ENCODE data around the gene ITSN2.
"Not testable (repeated sequence)": the region's sequence is repeated elsewhere in the genome, so short reads cannot be mapped to it uniquely, and the experiment has no call there.

ITSN2 gene

GRCh38 chr2:24210106-24210455 lies 150.3 kb downstream of the ITSN2 start:
- DNase-seq, result no peak

DNA sequence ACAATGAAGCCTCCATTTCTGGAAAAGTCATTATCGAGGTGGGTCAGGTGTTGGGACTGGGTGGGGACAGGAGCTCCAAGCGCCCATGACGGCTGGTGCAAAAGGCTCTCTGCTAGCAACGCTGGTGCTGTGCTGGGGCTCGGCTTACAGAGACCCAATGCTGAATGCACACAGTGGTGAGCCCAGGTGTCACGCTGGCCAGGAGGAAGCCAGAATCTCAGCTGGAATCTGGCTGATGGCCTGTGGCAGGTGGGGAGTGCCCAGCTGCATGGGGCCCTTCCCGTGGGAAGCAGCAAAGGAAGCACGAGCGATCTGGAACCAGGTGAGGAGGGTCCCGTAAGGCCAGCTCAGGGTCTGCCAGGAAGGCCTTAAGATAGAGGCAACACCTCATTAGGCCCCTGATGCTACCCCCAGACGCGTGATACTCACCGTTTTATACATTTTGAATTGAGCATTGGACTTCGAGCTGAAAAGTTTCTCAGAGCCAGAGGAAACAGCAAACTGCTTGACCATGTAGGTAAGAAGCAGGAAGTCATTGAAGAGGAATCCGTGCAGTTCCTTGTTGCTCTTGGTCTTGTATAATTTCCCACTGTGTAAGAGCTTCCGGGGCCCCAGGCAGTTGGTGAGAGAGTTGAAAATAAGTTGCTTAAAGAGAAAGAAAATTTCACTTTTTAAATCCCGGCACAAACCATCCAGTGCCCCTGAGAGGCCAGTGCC lies 150.8 kb downstream of the ITSN2 start:
- DNase-seq, result no peak

DNA sequence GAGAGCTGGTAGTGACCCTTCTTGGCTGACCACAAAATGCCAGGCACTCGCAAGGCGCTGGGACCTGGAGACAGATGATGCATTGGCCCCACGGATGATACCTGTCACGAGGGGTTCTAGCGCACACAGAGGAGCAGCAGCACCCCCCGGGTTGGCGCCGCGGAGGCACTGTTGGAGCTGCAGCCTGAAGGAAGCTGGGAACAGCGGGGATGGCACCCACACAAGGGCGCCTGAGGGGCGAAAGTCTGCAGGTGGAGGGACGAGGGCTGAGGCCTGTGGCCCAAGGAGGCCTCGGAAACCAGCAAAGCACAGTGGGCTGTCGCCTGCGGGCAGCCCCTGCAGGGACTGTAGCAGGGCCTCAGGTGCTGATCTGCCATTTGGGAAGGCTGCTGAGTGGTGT lies 151.8 kb downstream of the ITSN2 start:
- no peak for DNase-seq

DNA sequence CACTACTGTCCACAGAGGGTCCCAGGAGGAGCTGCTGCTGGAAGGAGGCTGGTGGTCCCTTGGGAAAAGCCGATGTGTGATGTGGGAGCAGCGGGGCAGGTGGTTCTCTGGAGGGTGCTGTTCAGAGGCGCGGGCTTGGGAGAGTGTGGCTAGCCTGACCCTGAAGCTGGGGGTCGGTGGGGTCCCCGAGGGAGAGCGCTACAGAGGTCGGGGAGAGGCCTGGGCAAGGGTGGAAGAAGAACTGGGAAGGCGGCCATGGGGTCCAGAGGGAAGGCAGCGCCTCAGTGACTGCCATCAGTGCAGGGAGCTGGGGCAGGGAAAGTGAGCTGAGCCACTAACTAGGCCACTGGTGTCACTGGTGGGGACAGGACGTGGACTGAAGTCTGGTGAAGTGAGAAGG lies 153.0 kb downstream of the ITSN2 start:
- DNase-seq, result no peak

DNA sequence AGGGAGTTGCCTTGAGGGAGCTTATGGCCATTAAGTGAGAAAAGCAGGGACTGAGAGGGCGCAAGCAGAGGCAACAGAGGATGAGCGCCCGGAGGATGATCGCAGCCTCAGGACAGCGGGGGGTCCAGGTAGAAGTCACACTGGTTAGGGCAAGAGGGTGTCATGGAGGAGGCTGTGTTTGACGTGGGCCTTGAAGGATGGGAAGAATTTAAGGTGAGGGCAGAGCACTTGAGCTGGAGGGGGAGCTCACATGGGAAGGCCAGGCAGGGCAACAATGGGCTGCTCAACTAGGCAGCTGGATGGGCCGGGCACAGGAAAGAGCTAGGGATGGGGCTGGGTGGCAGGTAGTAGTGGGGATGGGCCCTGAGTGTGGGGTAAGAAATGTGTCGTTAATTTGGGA lies 153.6 kb downstream of the ITSN2 start:
- no peak for DNase-seq

GRCh38 chr2:24206242-24206641 lies 154.1 kb downstream of the ITSN2 start:
- no peak for DNase-seq

GRCh38 chr2:24205131-24205530 lies 155.2 kb downstream of the ITSN2 start:
- no peak for DNase-seq

DNA sequence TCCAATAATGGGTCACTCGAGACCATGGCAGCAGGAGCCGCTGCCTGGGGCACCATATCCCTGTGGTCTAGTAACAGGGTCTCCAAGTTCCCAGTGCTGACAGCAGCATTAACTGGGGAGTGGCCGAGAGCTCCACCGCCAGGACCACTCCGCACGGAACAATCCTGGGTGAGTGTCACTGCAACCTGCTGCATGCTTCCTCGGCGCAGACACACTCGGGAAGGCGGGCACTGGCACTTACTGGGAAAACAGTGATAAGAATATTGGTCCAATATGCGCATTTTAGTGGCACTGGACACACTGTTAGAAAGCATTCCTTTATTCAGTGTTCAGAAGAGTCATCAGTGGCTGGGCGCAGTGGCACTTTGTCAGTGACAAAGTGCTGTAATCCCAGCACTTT lies 155.8 kb downstream of the ITSN2 start:
- DNase-seq, result no peak

DNA sequence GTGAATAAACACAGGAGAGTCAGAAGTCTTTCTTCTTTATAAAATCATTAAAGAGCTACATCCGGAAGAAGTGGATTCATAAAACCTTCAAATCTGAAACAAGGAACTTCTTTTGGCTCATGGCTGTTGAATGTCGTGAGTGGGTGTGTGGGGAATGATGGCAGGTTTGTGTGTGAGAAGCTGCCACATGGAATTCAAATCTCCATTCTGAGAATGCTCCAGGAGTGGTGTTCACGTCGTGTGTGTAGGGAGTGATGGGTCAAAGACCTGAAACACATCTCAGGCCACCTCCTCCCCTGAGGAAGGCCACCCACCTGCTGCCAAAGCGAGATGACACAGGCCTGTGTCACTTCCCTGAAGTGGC lies 156.6 kb downstream of the ITSN2 start:
- no peak for DNase-seq

DNA sequence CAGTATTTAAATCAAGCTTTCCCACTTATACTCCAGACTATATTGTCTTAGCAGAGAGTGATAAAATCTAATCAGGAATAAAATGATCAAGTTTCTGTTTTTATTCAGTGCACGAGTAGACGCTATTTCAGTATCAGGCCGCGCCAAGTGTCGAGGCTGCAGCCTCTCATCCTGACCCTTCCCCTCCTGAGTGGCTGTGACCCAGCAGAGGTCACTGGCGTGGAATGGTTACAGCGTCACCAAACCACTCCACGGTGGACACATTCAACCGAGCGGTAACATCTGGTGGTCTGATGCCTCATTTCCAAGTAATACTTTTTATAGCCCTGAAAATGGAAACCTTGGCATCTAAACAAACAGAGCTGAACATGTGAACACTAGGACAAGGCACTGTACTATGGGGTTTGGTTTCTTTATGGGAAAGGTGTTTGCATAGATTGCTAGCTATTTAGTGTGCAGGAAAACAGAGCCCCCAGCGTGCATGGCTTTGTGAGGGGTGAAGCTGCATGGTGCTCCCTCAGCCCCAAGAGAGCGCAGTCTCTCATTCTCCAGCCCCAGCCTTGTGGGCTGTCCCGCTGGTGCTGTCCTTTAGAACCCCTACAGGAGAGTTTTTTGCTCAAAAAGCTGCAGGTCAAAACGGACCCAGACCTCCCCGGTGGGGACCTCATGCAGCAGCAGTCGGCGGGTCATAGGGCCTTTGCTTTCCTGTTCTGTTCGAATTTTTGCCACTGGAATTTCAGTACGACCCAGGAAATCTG lies 157.1 kb downstream of the ITSN2 start:
- DNase-seq, result no peak

DNA sequence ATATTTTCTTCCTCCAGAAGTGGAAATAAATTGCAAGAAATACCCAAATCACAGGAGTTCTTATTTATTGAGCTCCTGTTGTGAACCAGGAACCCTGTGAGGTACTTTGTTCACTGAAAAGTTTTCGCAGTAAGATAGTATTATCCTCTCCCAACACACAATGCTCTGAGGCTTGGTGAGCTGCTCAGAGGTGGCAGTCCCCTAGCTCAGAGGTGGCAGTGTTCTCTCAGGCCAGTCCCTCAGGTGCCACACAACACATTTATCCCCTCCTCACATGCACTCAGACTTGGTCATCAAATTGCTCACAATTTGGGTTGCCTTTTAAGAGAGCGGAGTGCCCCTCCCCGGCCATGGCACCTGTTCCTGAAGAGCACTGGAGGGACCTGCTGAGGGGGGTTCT lies 159.5 kb downstream of the ITSN2 start:
- no peak for DNase-seq

DNA sequence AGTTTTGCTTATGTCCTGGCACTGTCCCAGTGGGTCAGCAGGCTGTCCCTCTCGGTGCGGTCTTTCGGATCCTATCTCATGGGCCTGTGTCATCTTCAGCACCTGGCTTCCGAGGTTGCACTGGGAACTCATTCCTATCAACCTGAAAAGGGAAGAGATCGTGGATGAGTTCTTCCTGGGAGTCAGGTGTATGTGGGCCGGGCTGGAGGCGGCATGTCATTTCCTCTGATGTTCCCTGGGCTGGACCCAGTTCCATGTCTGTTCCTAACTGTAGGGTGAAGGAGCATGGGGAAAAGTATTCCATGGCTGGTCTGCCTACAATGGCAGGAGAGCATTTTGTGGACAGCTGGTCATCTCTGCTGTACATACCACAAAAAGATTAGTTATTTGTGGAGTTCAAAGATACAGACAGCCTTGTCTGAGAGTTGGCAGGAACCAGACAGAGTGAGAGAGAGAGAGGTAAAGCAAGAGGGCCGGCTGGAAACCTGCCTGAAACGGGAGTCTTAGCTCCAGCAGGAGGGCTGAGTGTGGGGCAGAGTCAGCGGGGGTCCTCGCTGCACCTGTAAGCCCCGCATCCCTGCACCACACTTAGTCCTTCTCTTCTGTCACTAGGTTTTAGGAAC lies 160.3 kb downstream of the ITSN2 start:
- DNase-seq, result no peak

DNA sequence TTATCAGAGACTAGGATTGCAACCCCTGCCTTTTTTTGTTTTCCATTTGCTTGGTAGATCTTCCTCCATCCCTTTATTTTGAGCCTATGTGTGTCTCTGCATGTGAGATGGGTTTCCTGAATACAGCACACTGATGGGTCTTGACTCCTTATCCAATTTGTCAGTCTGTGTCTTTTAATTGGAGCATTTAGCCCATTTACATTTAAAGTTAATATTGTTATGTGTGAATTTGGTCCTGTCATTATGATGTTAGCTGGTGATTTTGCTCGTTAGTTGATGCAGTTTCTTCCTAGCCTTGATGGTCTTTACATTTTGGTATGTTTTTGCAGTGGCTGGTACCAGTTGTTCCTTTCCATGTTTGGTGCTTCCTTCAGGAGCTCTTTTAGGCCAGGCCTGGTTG lies 163.1 kb downstream of the ITSN2 start:
- not testable (repeated sequence) for DNase-seq

DNA sequence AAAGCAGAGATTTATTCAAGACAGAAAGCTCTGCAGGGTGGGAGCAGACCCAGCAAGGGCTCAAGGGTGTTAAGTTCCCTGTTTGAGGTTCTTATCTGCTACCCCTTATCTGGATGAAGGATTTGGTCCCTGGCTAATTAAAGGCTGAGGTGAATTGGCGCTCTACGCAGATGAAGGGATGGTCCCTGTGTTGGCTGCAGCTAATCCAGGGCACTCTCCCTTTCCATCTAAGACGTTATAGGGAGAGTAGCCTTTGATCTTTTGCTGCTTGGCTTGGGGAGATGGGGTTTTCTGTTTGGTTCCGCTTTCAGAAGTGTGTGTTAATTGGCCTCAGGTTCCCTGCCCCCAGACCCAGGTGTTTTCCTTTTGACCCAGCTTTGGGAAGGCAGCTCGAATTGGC lies 168.5 kb downstream of the ITSN2 start:
- DNase-seq, result no peak

DNA sequence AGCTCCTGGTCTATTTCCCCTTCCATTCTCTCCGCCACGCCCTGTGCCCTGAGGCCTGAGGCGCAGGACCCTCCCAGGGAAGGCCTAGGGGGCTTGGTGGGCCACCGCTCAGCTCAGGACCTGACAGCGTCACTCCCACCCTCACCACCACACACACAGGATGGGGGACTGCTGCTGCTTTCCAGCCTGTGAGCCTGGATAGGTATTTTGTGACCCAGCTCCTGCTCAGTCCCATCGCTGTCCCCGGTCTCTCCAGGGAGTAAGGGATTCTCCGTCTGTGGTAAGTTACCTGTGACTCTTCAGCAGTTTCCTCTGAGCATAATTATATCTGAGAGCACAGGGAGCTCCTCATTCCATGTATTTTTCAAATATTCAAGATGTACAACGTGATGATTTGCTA lies 169.2 kb downstream of the ITSN2 start:
- no peak for DNase-seq

DNA sequence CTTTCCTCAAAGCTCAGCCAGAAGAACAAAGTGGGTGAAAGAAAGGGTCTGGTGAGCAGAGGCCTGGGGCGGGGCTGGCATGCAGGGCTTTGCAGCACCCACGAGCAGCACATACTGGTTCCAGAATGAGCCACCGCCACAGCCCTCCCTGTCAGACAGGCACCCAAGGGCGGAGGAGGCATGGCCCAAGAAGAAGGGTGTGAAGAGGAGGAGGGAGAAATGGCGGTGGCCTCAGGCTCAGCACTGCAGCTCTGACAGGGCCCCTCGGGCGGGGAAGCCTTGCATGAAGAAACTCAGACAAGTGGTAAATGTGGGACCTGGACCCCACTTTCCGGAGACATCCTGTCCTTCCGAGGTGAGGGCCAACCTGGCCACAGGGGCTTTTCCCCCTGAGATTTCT lies 169.8 kb downstream of the ITSN2 start:
- DNase-seq, result no peak

- DNase-seq, result no peak
Observed at GRCh38 chr2:24189551-24189950, 170.8 kb downstream of the ITSN2 start.

GRCh38 chr2:24183366-24184069 lies 176.8 kb downstream of the ITSN2 start:
- no peak for DNase-seq

DNA sequence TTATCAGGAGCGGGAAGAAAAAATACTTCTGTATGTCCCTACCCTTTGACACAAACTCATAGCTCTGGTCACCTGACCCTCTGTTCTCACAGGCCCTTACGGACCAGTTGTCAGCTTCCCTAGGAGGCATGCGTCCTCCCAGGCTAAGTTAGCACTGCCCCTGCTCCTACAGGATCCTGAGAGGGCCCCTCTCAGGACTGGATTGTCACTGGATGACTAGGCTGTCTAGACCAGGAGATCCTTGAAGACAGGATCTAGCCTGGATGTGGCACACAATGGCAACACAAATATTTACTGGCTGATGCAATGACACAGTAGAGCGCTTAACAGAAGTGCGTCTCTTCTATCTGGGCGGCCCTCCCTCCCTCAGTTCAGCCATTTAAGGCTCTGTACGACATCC lies 177.8 kb downstream of the ITSN2 start:
- no peak for DNase-seq

DNA sequence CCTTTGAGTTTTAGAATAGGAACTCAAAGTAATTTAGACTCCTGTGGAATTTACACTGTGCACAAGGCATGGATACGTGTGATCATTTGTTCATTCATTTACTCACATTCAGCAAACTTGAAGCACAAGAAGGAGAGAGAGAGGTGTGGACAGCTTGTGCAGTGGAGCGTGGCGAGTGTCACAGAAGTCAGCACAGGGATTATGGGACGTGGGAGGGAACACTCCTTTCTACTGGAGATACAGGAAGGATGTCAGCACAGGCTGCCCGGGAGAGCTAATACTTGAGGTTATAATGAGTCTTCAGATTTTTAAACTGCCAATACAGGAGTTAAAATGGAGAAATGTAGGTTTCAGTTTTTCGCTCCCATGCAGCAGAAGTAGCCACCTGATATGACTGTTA lies 178.5 kb downstream of the ITSN2 start:
- DNase-seq, result no peak

GRCh38 chr2:24179683-24180082 lies 180.7 kb downstream of the ITSN2 start:
- no peak for DNase-seq

DNA sequence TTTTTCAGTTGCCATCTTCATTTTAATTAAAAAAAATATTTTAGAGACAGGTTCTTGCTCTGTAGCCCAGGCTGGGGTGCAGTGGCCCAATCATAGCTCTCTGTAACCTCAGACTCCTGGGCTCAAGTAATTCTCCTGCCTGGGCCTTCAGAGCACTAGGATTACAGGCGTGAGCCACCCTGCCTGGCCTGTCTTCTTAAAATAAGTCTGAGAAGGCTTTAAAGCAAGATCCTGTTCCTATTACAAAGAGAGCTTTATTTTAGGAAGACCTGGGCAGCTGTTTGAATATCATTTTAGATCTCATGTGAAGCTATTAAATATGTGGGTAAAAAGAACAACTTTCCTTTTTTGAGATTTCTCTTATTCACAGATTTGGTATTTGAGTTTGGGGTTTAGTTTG lies 184.0 kb downstream of the ITSN2 start:
- DNase-seq, result no peak

DNA sequence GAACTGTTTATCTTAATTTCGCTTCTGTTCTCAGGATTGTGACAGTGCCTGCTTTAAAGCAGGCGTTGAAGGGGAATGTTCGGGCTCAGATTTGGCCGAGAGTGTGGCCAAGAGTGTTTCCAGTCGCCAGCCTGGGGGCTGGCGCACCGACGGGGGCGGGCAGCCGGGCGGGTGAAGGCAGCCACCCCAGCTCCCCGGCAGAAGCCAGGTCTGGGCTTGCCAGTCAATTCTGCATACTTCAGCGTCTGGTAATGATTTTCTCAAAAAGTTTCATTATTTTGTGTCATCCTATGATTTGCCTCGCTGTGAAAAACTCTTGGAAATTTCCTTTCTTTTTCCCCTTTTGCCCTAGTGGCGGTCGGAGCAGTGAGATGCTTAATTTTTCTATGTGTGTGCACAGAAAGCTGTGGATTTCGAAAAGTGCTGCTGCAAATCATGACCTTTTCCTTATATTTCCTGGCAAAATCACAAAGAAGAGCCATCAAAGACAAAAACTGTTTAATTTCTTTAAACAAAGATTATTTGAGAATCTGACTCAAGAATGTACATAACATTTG lies 184.6 kb downstream of the ITSN2 start:
- no peak for DNase-seq
